ENCODE data around the gene C1orf216. TPM values are rescaled to one million over a fixed set of nuclear protein-coding genes. Genes with fewer than 3 reads are reported as not detected.

Gene C1orf216
- total and polyA plus RNA-seq, 10 donors: 2.7 to 12.6 (median 9.0) TPM

GRCh38 chr1:35672116-35672515 is 46.6 kb downstream of the C1orf216 start:
- Histone ChIP-seq H3K27ac (no peak overlapping the region), H3K9me3 (no peaks in the 10 kb centered on the region), H3K27me3 (replicated peaks in 1 of 7) (peaks cover 0 to 26% (median 0%) of the 10 kb centered on the region in 7 donors), H3K4me3 (no peak overlapping the region), H3K4me1 (no peaks in the 10 kb centered on the region), H3K36me3 (no peaks in the 10 kb centered on the region)
- TF ChIP-seq CTCF (IDR thresholded peaks at IDR 0.05 in 8 of 11, conservative IDR thresholded peaks at IDR 0.05 in 3 of 11): no peak
- TF ChIP-seq POLR2A (IDR thresholded peaks at IDR 0.05): no peak
- TF ChIP-seq POLR2AphosphoS5 (IDR thresholded peaks at IDR 0.05): no peak
- no peak for DNase-seq
- intact Hi-C loops (cut with DNase I; ENCODE audit: low total_unique reads): no loop called here
- 81 to 94% (median 85%) methylated on average over 6 of the region's 6 CpGs for WGBS, 5 donors

GRCh38 chr1:35668506-35668905 is 50.2 kb downstream of the C1orf216 start:
- Histone ChIP-seq H3K27ac (no peak overlapping the region), H3K9me3 (no peaks in the 10 kb centered on the region), H3K27me3 (replicated peaks in 1 of 7) (peaks cover 0 to 42% (median 0%) of the 10 kb centered on the region in 7 donors), H3K4me1 (no peaks in the 10 kb centered on the region), H3K36me3 (no peaks in the 10 kb centered on the region), H3K4me3 (no peak overlapping the region)
- WGBS, 5 donors: 80 to 89% (median 85%) methylated on average over 5 of the region's 5 CpGs
- intact Hi-C loops (cut with DNase I; ENCODE audit: low total_unique reads): no loop called here
- no peak for DNase-seq
- TF ChIP-seq POLR2AphosphoS5 (IDR thresholded peaks at IDR 0.05): no peak

GRCh38 chr1:35666916-35667315 is 51.8 kb downstream of the C1orf216 start:
- DNase-seq: no peak
- TF ChIP-seq POLR2AphosphoS5 (IDR thresholded peaks at IDR 0.05) (no peak), CTCF (IDR thresholded peaks at IDR 0.05 in 8 of 11, conservative IDR thresholded peaks at IDR 0.05 in 3 of 11) (no peak)
- no peaks in the 10 kb centered on the region for H3K36me3 ChIP-seq
- no peak overlapping the region for H3K27ac ChIP-seq
- no peaks in the 10 kb centered on the region for H3K9me3 ChIP-seq
- peaks cover 0 to 28% (median 0%) of the 10 kb centered on the region in 7 donors for H3K27me3 ChIP-seq (replicated peaks in 1 of 7)
- H3K4me3 ChIP-seq: no peak overlapping the region
- no peaks in the 10 kb centered on the region for H3K4me1 ChIP-seq
- WGBS, 5 donors: 37 to 53% (median 46%) methylated on average over 1 of the region's 1 CpG
- intact Hi-C loops (cut with DNase I; ENCODE audit: low total_unique reads): no loop called here

- Histone ChIP-seq H3K27ac (no peak overlapping the region), H3K27me3 (replicated peaks in 1 of 7) (peaks cover 0 to 25% (median 0%) of the 10 kb centered on the region in 7 donors), H3K4me1 (no peaks in the 10 kb centered on the region), H3K36me3 (no peaks in the 10 kb centered on the region), H3K9me3 (no peaks in the 10 kb centered on the region), H3K4me3 (no peak overlapping the region)
- DNase-seq: no peak
- intact Hi-C loops (cut with DNase I; ENCODE audit: low total_unique reads): no loop called here
- TF ChIP-seq POLR2AphosphoS5 (IDR thresholded peaks at IDR 0.05): no peak
- TF ChIP-seq POLR2A (IDR thresholded peaks at IDR 0.05): no peak
- TF ChIP-seq CTCF (IDR thresholded peaks at IDR 0.05 in 8 of 11, conservative IDR thresholded peaks at IDR 0.05 in 3 of 11): no peak
- WGBS, 5 donors: 79 to 91% (median 82%) methylated on average over 2 of the region's 2 CpGs
Observed at GRCh38 chr1:35666216-35666615, 52.5 kb downstream of the C1orf216 start.

Other genes with a start within 250 kb of the C1orf216 start
- 100 to 1,000 TPM in 1 of 7 donors, 10 to 100 TPM in 6; 52.2 to 103 (median 68.9) TPM for gene KIAA0319L, start 161.5 kb downstream of the C1orf216 start, total RNA-seq
- gene KIAA0319L, start 161.5 kb downstream of the C1orf216 start, polyA plus RNA-seq: 10 to 100 TPM; 10.5 to 18.5 (median 14.9) TPM
- 10 to 100 TPM; 13.5 to 19.1 (median 17.4) TPM for gene NCDN, start 161.1 kb downstream of the C1orf216 start, total RNA-seq
- 1 to 10 TPM; 4.2 to 9.3 (median 5.0) TPM for gene NCDN, start 161.1 kb downstream of the C1orf216 start, polyA plus RNA-seq
- 1 to 10 TPM in 4 of 7 donors, under 1 TPM in 1, not detected in 2; 0.60 to 2.9 (median 1.7) TPM for gene TFAP2E, start 145.6 kb downstream of the C1orf216 start, total RNA-seq
- 1 to 10 TPM; 1.6 to 4.4 (median 3.4) TPM for gene TFAP2E, start 145.6 kb downstream of the C1orf216 start, polyA plus RNA-seq
- gene PSMB2, start 77.4 kb downstream of the C1orf216 start, total RNA-seq: 10 to 100 TPM; 32.1 to 49.2 (median 45.5) TPM
- gene PSMB2, start 77.4 kb downstream of the C1orf216 start, polyA plus RNA-seq: 10 to 100 TPM; 20.7 to 48.2 (median 37.4) TPM
- gene CLSPN, start 51.1 kb upstream of the C1orf216 start, total RNA-seq: 1 to 10 TPM; 3.1 to 7.1 (median 5.0) TPM
- under 1 TPM; 0.13 to 0.99 (median 0.38) TPM for gene CLSPN, start 51.1 kb upstream of the C1orf216 start, polyA plus RNA-seq
- gene AGO4, start 89.1 kb upstream of the C1orf216 start, total RNA-seq: 10 to 100 TPM; 25.2 to 73.3 (median 33.9) TPM
- 10 to 100 TPM in 1 of 3 donors, 1 to 10 TPM in 2; 6.4 to 11.1 (median 7.7) TPM for gene AGO4, start 89.1 kb upstream of the C1orf216 start, polyA plus RNA-seq
- gene AGO1, start 164.3 kb upstream of the C1orf216 start, total RNA-seq: 10 to 100 TPM; 27.4 to 38.2 (median 32.4) TPM
- 1 to 10 TPM; 2.3 to 4.3 (median 2.9) TPM for gene AGO1, start 164.3 kb upstream of the C1orf216 start, polyA plus RNA-seq
- 10 to 100 TPM; 18.6 to 41.1 (median 31.7) TPM for gene AGO3, start 212.2 kb upstream of the C1orf216 start, total RNA-seq
- gene AGO3, start 212.2 kb upstream of the C1orf216 start, polyA plus RNA-seq: 1 to 10 TPM; 1.5 to 2.8 (median 1.9) TPM